GM12891 (cell line): Measurements from ENCODE around the gene TAF5L.

Source experiments
- PAX5 ChIP-seq: IDR thresholded peaks from 2 replicates; pipeline ENCODE4 v1.6.1; 2011; ENCODE audit warnings: low read length, moderate library complexity, mild to moderate bottlenecking; ENCODE audit not compliant: insufficient read depth, severe bottlenecking
- POLR2A ChIP-seq: IDR thresholded peaks from 2 replicates; pipeline ENCODE4 v1.6.1; 2011; ENCODE audit warnings: low read depth, low read length, control low read depth
- POLR2AphosphoS5 ChIP-seq: IDR thresholded peaks from 2 replicates; pipeline ENCODE4 v1.6.1; 2011; ENCODE audit warnings: low read depth, low read length, control low read depth
- POU2F2 ChIP-seq: IDR thresholded peaks from 2 replicates; pipeline ENCODE4 v1.6.1; 2011; ENCODE audit warnings: low read depth, mild to moderate bottlenecking, control low read depth, low read length, moderate library complexity
- TAF1 ChIP-seq: IDR thresholded peaks from 2 replicates; pipeline ENCODE4 v1.6.1; 2011; ENCODE audit warnings: low read depth, low read length, control low read depth

DNA sequence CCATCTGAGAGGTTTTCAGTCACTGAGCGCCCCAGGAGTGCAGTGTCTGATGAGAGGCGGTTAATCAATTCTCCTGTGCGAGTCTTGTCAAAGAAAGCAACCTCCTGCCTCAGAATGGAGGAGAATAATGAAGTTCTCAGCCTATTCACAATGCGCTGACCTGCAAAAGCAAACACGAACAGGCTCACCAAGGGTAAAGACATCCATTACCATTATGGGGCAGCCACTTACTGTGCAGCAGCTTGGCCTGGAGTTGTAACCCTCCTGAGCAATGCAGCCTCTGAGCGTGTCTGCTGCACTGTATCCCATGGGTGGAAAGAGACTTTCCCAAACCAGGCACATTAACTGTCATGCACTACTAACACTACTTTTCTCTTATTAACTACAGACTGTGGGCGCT, 78.4 kb downstream of the TAF5L start:
- TF ChIP-seq POLR2AphosphoS5 (no peak), POLR2A (no peak), TAF1 (no peak), PAX5 (no peak), POU2F2 (no peak)
